SU-DHL-6 (cell line): ENCODE data around the gene POLR3H.

Experiments used
- H2AFZ ChIP-seq: fragments of 200-600 bp; sonication (generic); 2 replicates; pipeline ENCODE4 v1.6.1; 2014; ENCODE audit warnings: low read depth, mild to moderate bottlenecking, moderate library complexity, mixed read lengths, antibody characterized with exemption, low read length; ENCODE audit not compliant: severe bottlenecking
- H3F3A ChIP-seq: fragments of 200-600 bp; shearing (Covaris generic); 2 replicates; pipeline ENCODE4 v1.6.0; 2016; ENCODE audit warnings: antibody characterized with exemption, mild to moderate bottlenecking; ENCODE audit not compliant: insufficient read depth
- H3K27ac ChIP-seq: fragments of 200-600 bp; sonication (generic); 2 replicates; pipeline ENCODE4 v1.5.1; 2016; ENCODE audit warnings: low read depth, mild to moderate bottlenecking, low read length, moderate library complexity, mixed read lengths
- H3K27me3 ChIP-seq: fragments of 200-600 bp; sonication (generic), shearing (Covaris generic); 2 replicates; pipeline ENCODE4 v1.6.0; 2014; ENCODE audit warnings: mild to moderate bottlenecking, low read length
- H3K36me3 ChIP-seq: fragments of 200-600 bp; sonication (generic); 2 replicates; pipeline ENCODE4 v1.6.1; 2014; ENCODE audit warnings: mild to moderate bottlenecking, low read length, mixed read lengths
- H3K4me2 ChIP-seq: fragments of 300-600, 200-600 bp; shearing (Covaris generic), sonication (generic); 2 replicates; pipeline ENCODE4 v1.6.0; 2014; ENCODE audit warnings: low read length, low read depth, mild to moderate bottlenecking; ENCODE audit not compliant: poor library complexity, severe bottlenecking
- H3K4me3 ChIP-seq: fragments of 200-600 bp; sonication (generic); 2 replicates; pipeline ENCODE4 v1.5.1; 2014; ENCODE audit warnings: antibody characterized with exemption, low read length, mild to moderate bottlenecking, mixed read lengths; ENCODE audit not compliant: insufficient read depth, poor library complexity, severe bottlenecking
- H3K79me2 ChIP-seq: fragments of 200-600 bp; sonication (generic); 2 replicates; pipeline ENCODE4 v1.6.1; 2014; ENCODE audit warnings: mild to moderate bottlenecking, low read length, moderate library complexity; ENCODE audit not compliant: insufficient read depth
- H3K9ac ChIP-seq: fragments of 200-600 bp; sonication (generic); 2 replicates; pipeline ENCODE4 v1.7.0; 2014; ENCODE audit warnings: mild to moderate bottlenecking, low read length
- H3K9me2 ChIP-seq: fragments of 200-600 bp; sonication (generic); replicated peaks from 2 replicates; pipeline ENCODE4 v1.6.1; 2014; ENCODE audit warnings: low read length; ENCODE audit not compliant: insufficient read depth
- H3K9me3 ChIP-seq: fragments of 200-600 bp; sonication (generic); 2 replicates; pipeline ENCODE4 v1.6.1; 2014; ENCODE audit warnings: low read length, mixed read lengths; ENCODE audit not compliant: insufficient read depth
- H4K20me1 ChIP-seq: fragments of 200-600 bp; sonication (generic); 2 replicates; pipeline ENCODE4 v1.6.1; 2014; ENCODE audit warnings: low read depth, mild to moderate bottlenecking, antibody characterized with exemption, low read length, moderate library complexity, mixed read lengths
- EZH2phosphoT487 ChIP-seq: fragments of 200-600 bp; sonication (generic), shearing (Covaris generic); conservative IDR thresholded peaks from 2 replicates; pipeline ENCODE4 v1.6.1; 2018; ENCODE audit warnings: mild to moderate bottlenecking, antibody characterized with exemption, low read length, moderate library complexity, mixed read lengths
- TF ChIP-seq, protein P1 (sequence below): fragments of 200-600 bp; sonication (generic); IDR thresholded peaks from one replicate; pipeline ENCODE4 v1.5.1; 2017; ENCODE audit warnings: antibody characterized with exemption, mild to moderate bottlenecking, low read length, moderate library complexity; ENCODE audit not compliant: insufficient read depth, poor library complexity, severe bottlenecking

Gene POLR3H

DNA sequence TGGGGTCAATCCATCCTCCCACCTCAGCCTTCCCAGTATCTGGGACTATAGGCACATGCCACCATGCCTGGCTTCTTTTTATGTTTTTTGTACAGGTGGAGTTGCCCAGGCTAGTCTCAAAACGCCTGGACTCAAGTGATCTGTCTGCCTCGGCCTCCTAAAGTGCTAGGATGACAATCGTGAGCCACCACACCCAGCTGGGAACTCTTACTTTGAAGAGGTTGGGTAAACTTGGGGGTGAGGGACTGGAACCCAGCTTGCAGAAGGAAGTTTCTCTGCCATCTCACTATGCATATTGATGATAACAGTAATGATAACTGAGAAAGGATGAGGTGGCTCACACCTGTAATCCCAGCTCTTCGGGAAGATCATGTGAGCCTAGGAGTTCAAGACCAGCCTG lies 39.5 kb downstream of the POLR3H start:
- no peaks in the 10 kb centered on the region for H3K79me2 ChIP-seq
- no peaks in the 10 kb centered on the region for H3F3A ChIP-seq
- H3K4me3 ChIP-seq, result no peak overlapping the region
- TF ChIP-seq, protein P1, sequence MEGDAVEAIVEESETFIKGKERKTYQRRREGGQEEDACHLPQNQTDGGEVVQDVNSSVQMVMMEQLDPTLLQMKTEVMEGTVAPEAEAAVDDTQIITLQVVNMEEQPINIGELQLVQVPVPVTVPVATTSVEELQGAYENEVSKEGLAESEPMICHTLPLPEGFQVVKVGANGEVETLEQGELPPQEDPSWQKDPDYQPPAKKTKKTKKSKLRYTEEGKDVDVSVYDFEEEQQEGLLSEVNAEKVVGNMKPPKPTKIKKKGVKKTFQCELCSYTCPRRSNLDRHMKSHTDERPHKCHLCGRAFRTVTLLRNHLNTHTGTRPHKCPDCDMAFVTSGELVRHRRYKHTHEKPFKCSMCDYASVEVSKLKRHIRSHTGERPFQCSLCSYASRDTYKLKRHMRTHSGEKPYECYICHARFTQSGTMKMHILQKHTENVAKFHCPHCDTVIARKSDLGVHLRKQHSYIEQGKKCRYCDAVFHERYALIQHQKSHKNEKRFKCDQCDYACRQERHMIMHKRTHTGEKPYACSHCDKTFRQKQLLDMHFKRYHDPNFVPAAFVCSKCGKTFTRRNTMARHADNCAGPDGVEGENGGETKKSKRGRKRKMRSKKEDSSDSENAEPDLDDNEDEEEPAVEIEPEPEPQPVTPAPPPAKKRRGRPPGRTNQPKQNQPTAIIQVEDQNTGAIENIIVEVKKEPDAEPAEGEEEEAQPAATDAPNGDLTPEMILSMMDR, result no peak
- no peak for TF ChIP-seq EZH2phosphoT487
- H3K27me3 ChIP-seq, result no peaks in the 10 kb centered on the region
- H3K36me3 ChIP-seq, result no peaks in the 10 kb centered on the region
- H3K9me2 ChIP-seq, result no peaks in the 10 kb centered on the region
- no peaks in the 10 kb centered on the region for H3K9me3 ChIP-seq
- H4K20me1 ChIP-seq, result no peaks in the 10 kb centered on the region
- no peak overlapping the region for H2AFZ ChIP-seq
- no peak overlapping the region for H3K27ac ChIP-seq
- no peak overlapping the region for H3K4me2 ChIP-seq
- H3K9ac ChIP-seq, result no peak overlapping the region

DNA sequence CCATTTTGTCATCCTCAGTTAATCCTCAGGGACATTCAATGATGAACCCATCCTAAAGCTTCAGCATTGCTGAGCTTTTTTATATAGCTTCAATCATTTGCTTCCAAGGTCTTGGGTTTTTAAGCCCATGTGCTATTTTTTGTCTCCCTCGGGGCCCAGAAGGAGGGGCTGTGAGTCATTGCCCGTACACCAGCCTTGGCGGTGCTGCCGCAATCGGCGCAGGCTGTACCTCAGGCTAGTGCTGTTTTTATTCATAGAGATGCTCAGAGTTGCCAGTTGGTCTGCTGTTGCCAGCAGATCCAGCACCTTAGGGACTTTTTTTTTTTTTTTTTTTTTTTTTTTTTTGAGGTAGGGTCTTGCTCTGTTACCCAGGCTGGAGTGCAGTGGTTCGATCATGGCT lies 39.9 kb downstream of the POLR3H start:
- H3K27me3 ChIP-seq, result no peaks in the 10 kb centered on the region
- H3K79me2 ChIP-seq, result no peaks in the 10 kb centered on the region
- no peaks in the 10 kb centered on the region for H3K9me2 ChIP-seq
- no peak overlapping the region for H3K9ac ChIP-seq
- no peaks in the 10 kb centered on the region for H4K20me1 ChIP-seq
- no peaks in the 10 kb centered on the region for H3K36me3 ChIP-seq
- TF ChIP-seq EZH2phosphoT487, result no peak
- TF ChIP-seq, protein P1, result no peak
- no peaks in the 10 kb centered on the region for H3K9me3 ChIP-seq
- no peak overlapping the region for H3K4me2 ChIP-seq
- no peak overlapping the region for H3K27ac ChIP-seq
- H3K4me3 ChIP-seq, result no peak overlapping the region
- no peak overlapping the region for H2AFZ ChIP-seq
- H3F3A ChIP-seq, result no peaks in the 10 kb centered on the region

DNA sequence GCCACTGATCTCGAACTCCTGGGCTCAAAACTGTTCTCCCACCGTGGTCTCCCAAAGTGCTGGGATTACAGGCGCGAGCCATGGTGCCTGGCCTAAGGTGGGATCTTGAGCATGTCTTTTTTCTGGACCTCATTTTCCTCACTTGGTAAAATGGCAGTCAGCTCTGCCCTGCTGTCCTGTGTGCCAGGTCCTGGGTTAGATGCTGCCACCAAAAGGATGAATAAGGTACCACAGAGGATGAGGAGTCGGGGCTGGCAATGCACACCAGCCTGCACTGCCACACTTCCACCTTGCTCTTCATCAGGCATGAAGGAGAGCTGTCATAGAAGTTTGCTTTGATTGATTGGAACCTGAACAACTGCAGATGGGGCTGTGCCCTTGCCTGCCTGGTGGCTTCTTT lies 43.1 kb downstream of the POLR3H start:
- peaks cover 16% of the 10 kb centered on the region for H3K79me2 ChIP-seq
- H3K9me3 ChIP-seq, result no peaks in the 10 kb centered on the region
- no peaks in the 10 kb centered on the region for H3K9me2 ChIP-seq
- no peaks in the 10 kb centered on the region for H4K20me1 ChIP-seq
- TF ChIP-seq, protein P1, result peak; percentile 31
- TF ChIP-seq EZH2phosphoT487, result no peak
- no peaks in the 10 kb centered on the region for H3F3A ChIP-seq
- no peaks in the 10 kb centered on the region for H3K36me3 ChIP-seq
- H3K9ac ChIP-seq, result no peak overlapping the region
- no peak overlapping the region for H3K4me2 ChIP-seq
- no peak overlapping the region for H2AFZ ChIP-seq
- H3K27me3 ChIP-seq, result no peaks in the 10 kb centered on the region
- no peak overlapping the region for H3K27ac ChIP-seq
- no peak overlapping the region for H3K4me3 ChIP-seq

DNA sequence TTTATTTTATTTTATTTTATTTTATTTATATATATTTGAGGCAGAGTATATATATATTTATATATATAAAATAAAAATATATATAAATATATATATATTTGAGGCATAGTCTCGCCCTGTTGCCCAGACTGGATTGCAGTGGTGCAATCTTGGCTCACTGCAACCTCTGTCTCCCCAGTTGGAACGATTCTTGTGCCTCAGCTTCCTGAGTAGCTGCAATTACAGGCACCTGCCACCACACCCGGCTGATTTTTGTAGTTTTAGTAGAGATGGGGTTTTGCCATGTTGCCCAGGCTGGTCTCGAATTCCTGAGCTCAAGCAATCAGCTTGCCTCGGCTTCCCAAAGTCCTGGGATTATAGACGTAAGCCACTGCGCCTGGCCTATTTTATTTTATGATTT lies 44.0 kb downstream of the POLR3H start:
- Histone ChIP-seq H3K9me3 (no peaks in the 10 kb centered on the region), H3K4me2 (no peak overlapping the region), H3K79me2 (peaks cover 24% of the 10 kb centered on the region), H2AFZ (no peak overlapping the region), H3K27me3 (no peaks in the 10 kb centered on the region), H4K20me1 (no peaks in the 10 kb centered on the region), H3K27ac (no peak overlapping the region), H3K4me3 (no peak overlapping the region), H3F3A (no peaks in the 10 kb centered on the region), H3K9ac (no peak overlapping the region), H3K9me2 (no peaks in the 10 kb centered on the region), H3K36me3 (no peaks in the 10 kb centered on the region)
- TF ChIP-seq, protein P1, result no peak
- no peak for TF ChIP-seq EZH2phosphoT487
